CD14-positive monocyte (primary cell): ENCODE data around the gene CNIH1. TPM values are rescaled to one million over a fixed set of nuclear protein-coding genes. Genes with fewer than 3 reads are reported as not detected.
"Not testable (repeated sequence)": the region's sequence is repeated elsewhere in the genome, so short reads cannot be mapped to it uniquely, and the experiment has no call there.

ENCODE experiments used
- DNase-seq, 3 donors: peaks; one replicate each; pipeline ENCODE4 v3.0.0-alpha.2; 2011 to 2022
- H2AFZ ChIP-seq: 2 replicates; pipeline ENCODE4 v1.6.0; 2012; ENCODE audit warnings: mild to moderate bottlenecking, low read depth, low read length, inconsistent platforms; ENCODE audit not compliant: insufficient read depth, poor library complexity, severe bottlenecking
- H3K27ac ChIP-seq, 2 donors: 1 replicate in 1 of 2; 2 replicates in 1 of 2; pipeline ENCODE4 v1.5.1; 2012 to 2013; ENCODE audit warnings: low read length in 2 of 2, control low read depth in 1 of 2, inconsistent platforms in 1 of 2, low read depth in 1 of 2, mild to moderate bottlenecking in 1 of 2
- H3K27me3 ChIP-seq, 2 donors: one replicate each; pipeline versions ENCODE4 v1.6.0 to v1.6.1; 2011 to 2013; ENCODE audit warnings: low read length in 2 of 2; ENCODE audit not compliant: control insufficient read depth in 2 of 2, insufficient read depth in 2 of 2
- H3K36me3 ChIP-seq, 2 donors: replicated peaks in 1 of 2; 1 replicate in 1 of 2; 2 replicates in 1 of 2; pipeline versions ENCODE4 v1.5.1 to v1.6.1; 2012 to 2013; ENCODE audit warnings: low read length in 2 of 2, control low read depth in 1 of 2, inconsistent platforms in 1 of 2, mild to moderate bottlenecking in 1 of 2; ENCODE audit not compliant: insufficient read depth in 2 of 2, control insufficient read depth in 1 of 2
- H3K4me1 ChIP-seq, 2 donors: 1 replicate in 1 of 2; 2 replicates in 1 of 2; pipeline versions ENCODE4 v1.5.1 to v1.6.1; 2012 to 2013; ENCODE audit warnings: low read length in 2 of 2, control low read depth in 1 of 2, inconsistent platforms in 1 of 2, mild to moderate bottlenecking in 1 of 2, moderate library complexity in 1 of 2; ENCODE audit not compliant: insufficient read depth in 2 of 2, control insufficient read depth in 1 of 2
- H3K4me2 ChIP-seq: replicated peaks from 2 replicates; pipeline ENCODE3; 2012; ENCODE audit warnings: low read length, moderate library complexity, mild to moderate bottlenecking; ENCODE audit not compliant: poor library complexity, severe bottlenecking; ENCODE audit errors: extremely low read depth
- H3K4me3 ChIP-seq, 3 experiments: fragments of 200-600 bp in 1 of 3; sonication (generic) in 1 of 3; replicated peaks in 1 of 3; 1 replicate in 2 of 3; 2 replicates in 1 of 3; pipeline ENCODE4 v1.5.1; 2011 to 2013; ENCODE audit warnings: low read length in 3 of 3, mild to moderate bottlenecking in 3 of 3, control low read depth in 2 of 3, low read depth in 2 of 3, inconsistent platforms in 1 of 3, moderate library complexity in 1 of 3
- H3K79me2 ChIP-seq: 2 replicates; pipeline ENCODE4 v1.6.0; 2012; ENCODE audit warnings: mild to moderate bottlenecking, control low read depth, inconsistent platforms, low read length, moderate library complexity; ENCODE audit not compliant: insufficient read depth
- H3K9ac ChIP-seq: 2 replicates; pipeline ENCODE4 v1.6.0; 2017; ENCODE audit warnings: low read length, mild to moderate bottlenecking; ENCODE audit not compliant: insufficient read depth, poor library complexity, severe bottlenecking
- H3K9me3 ChIP-seq, 2 donors: replicated peaks in 1 of 2; 1 replicate in 1 of 2; 2 replicates in 1 of 2; pipeline versions ENCODE4 v1.5.1 to v1.6.1; 2012 to 2013; ENCODE audit warnings: low read length in 2 of 2, control low read depth in 1 of 2; ENCODE audit not compliant: control insufficient read depth in 1 of 2, insufficient read depth in 1 of 2
- H4K20me1 ChIP-seq: 2 replicates; pipeline ENCODE4 v1.6.0; 2012; ENCODE audit warnings: mild to moderate bottlenecking, low read length, control low read depth, moderate library complexity; ENCODE audit not compliant: insufficient read depth
- H3K27ac Mint-ChIP-seq, 7 donors: one replicate each; pipeline ENCODE4 v1.8.0; 2020; ENCODE audit warnings: mild to moderate bottlenecking in 7 of 7, mixed read lengths in 7 of 7, moderate library complexity in 6 of 7, inconsistent platforms in 2 of 7
- H3K27me3 Mint-ChIP-seq, 3 donors: one replicate each; pipeline ENCODE4 v1.8.0; 2021 to 2022; ENCODE audit warnings: low read depth in 3 of 3, mild to moderate bottlenecking in 3 of 3, mixed read lengths in 3 of 3, moderate library complexity in 3 of 3, inconsistent platforms in 1 of 3
- H3K36me3 Mint-ChIP-seq, 2 donors: one replicate each; pipeline ENCODE4 v1.8.0; 2020; ENCODE audit warnings: mixed read lengths in 2 of 2, inconsistent platforms in 1 of 2, mild to moderate bottlenecking in 1 of 2
- H3K4me1 Mint-ChIP-seq: one replicate; pipeline ENCODE4 v1.8.0; 2020; ENCODE audit warnings: mild to moderate bottlenecking, mixed read lengths
- H3K4me3 Mint-ChIP-seq, 2 donors: one replicate each; pipeline ENCODE4 v1.8.0; 2020; ENCODE audit warnings: mild to moderate bottlenecking in 2 of 2, mixed read lengths in 2 of 2, moderate library complexity in 1 of 2
- H3K9me3 Mint-ChIP-seq, 7 donors: one replicate each; pipeline ENCODE4 v1.8.0; 2020 to 2022; ENCODE audit warnings: mixed read lengths in 7 of 7, mild to moderate bottlenecking in 6 of 7, moderate library complexity in 6 of 7, inconsistent platforms in 2 of 7
- WGBS: methylation state at CpG from one replicate; pipeline ENCODE4 v1.1.5; 2013; ENCODE audit warnings: missing lambda C conversion rate; ENCODE audit not compliant: insufficient coverage; 5-methylcytosine and 5-hydroxymethylcytosine counted together
- intact Hi-C, 2 donors: fragments of 100-400 bp; cut with micrococcal nuclease; formaldehyde crosslinking; loops; one replicate each; pipeline versions ENCODE4 v1.15.0 to v1.15.1; 2023
- polyA plus RNA-seq, 3 donors: library from polyadenylated mRNA; depleted of rRNA in 1 of 3; unstranded in 2 of 3; stranded (reverse) in 1 of 3; fragments of 300-500 nt in 2 of 3; fragments of >200 nt in 1 of 3; fragmentation: Illumina TruSeq in 2 of 3; gene quantifications; 1 replicate in 2 of 3; 2 replicates in 1 of 3; pipeline ENCODE4 v1.2.3, GENCODE V29; 2012 to 2021
- TF ChIP-seq, protein P1 (sequence below): fragments of 200-600 bp; IDR thresholded peaks from one replicate; pipeline ENCODE4 v1.8.0; 2022; ENCODE audit warnings: antibody characterized with exemption, mild to moderate bottlenecking

CNIH1 gene
- polyA plus RNA-seq, 3 donors, result 109 to 162 (median 138) TPM

DNA sequence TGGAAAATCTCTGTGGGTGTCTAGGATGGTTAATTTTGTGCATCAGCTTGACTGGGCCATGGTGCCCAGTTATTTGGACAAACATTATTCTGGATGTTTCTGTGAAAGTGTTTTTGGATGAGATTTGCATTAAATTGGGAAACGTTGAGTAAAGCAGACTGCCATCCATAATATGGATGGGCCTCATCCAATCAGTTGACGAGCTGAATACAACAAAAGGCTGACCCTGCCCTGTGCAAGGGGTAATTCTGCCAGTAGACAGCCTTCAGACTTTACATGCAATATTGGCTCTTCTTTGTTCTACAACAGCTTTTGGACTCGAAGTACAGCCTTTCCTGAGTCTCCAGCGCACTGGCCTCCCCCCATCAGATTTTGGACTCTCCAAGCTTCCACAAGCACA, 45.9 kb downstream of the CNIH1 start:
- intact Hi-C loops, result loop anchor here (5.0 kb wide), 2 partner anchors 47 to 92 kb away; partner anchors contain the start of genes CNIH1 (in 2 of the 2) and GMFB (in 1 of the 2)
- TF ChIP-seq, protein P1, sequence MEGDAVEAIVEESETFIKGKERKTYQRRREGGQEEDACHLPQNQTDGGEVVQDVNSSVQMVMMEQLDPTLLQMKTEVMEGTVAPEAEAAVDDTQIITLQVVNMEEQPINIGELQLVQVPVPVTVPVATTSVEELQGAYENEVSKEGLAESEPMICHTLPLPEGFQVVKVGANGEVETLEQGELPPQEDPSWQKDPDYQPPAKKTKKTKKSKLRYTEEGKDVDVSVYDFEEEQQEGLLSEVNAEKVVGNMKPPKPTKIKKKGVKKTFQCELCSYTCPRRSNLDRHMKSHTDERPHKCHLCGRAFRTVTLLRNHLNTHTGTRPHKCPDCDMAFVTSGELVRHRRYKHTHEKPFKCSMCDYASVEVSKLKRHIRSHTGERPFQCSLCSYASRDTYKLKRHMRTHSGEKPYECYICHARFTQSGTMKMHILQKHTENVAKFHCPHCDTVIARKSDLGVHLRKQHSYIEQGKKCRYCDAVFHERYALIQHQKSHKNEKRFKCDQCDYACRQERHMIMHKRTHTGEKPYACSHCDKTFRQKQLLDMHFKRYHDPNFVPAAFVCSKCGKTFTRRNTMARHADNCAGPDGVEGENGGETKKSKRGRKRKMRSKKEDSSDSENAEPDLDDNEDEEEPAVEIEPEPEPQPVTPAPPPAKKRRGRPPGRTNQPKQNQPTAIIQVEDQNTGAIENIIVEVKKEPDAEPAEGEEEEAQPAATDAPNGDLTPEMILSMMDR, result no peak

DNA sequence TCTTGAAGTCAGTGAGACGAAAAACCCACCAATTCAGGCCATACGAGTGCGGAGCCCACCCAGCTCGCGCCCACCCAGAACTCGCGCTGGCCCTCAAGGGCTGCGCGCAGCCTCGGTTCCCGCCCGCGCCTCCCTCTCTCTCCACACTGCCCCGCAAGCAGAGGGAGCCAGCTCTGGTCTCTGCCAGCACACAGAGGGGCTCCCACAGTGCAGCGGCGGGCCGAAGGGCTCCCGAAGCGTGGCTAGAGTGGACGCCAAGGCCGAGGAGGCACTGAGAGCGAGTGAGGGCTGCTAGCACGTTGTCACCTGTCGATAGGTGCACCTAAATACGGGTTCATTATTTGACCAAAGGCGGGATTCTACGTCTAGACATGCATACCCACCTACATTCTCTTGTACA, 46.6 kb downstream of the CNIH1 start:
- Histone ChIP-seq H3K9me3 (peaks cover 0 to 15% of the 10 kb centered on the region in 2 donors), H3K36me3 (no peaks in the 10 kb centered on the region), H3K4me2 (no peak overlapping the region), H3K4me3 (no peak overlapping the region), H4K20me1 (no peaks in the 10 kb centered on the region), H3K27ac (no peak overlapping the region), H3K79me2 (peaks cover 27% of the 10 kb centered on the region), H3K27me3 (no peaks in the 10 kb centered on the region), H3K9ac (no peak overlapping the region), H3K4me1 (peaks cover 27 to 29% of the 10 kb centered on the region in 2 donors), H2AFZ (no peak overlapping the region)
- Mint-ChIP-seq H3K27me3 (peaks cover 0 to 3% (median 2%) of the 10 kb centered on the region in 3 donors), H3K27ac (no peak overlapping the region), H3K4me3 (no peak overlapping the region), H3K9me3 (peaks cover 0 to 16% (median 6%) of the 10 kb centered on the region in 7 donors), H3K4me1 (peaks cover 24% of the 10 kb centered on the region), H3K36me3 (no peaks in the 10 kb centered on the region)
- no peak for DNase-seq
- TF ChIP-seq, protein P1, result no peak
- WGBS, result 97% methylated on average over 21 of the region's 27 CpGs
- intact Hi-C loops, result no loop called here

More for the DNA sequence above, 45.9 kb downstream of the CNIH1 start:
- Histone ChIP-seq H3K4me1 (peaks cover 27 to 31% of the 10 kb centered on the region in 2 donors), H3K9ac (no peak overlapping the region), H3K27me3 (no peaks in the 10 kb centered on the region), H3K4me3 (no peak overlapping the region), H3K79me2 (peaks cover 34% of the 10 kb centered on the region), H3K9me3 (peaks cover 0 to 15% of the 10 kb centered on the region in 2 donors), H3K4me2 (no peak overlapping the region), H2AFZ (no peak overlapping the region), H3K36me3 (no peaks in the 10 kb centered on the region), H4K20me1 (no peaks in the 10 kb centered on the region), H3K27ac (no peak overlapping the region)
- Mint-ChIP-seq H3K4me3 (no peak overlapping the region), H3K4me1 (peaks cover 25% of the 10 kb centered on the region), H3K27me3 (peaks cover 0 to 3% (median 2%) of the 10 kb centered on the region in 3 donors), H3K9me3 (peaks cover 0 to 16% (median 6%) of the 10 kb centered on the region in 7 donors), H3K36me3 (no peaks in the 10 kb centered on the region), H3K27ac (no peak overlapping the region)
- DNase-seq, result no peak
- WGBS, result 82% methylated on average over 4 of the region's 4 CpGs

DNA sequence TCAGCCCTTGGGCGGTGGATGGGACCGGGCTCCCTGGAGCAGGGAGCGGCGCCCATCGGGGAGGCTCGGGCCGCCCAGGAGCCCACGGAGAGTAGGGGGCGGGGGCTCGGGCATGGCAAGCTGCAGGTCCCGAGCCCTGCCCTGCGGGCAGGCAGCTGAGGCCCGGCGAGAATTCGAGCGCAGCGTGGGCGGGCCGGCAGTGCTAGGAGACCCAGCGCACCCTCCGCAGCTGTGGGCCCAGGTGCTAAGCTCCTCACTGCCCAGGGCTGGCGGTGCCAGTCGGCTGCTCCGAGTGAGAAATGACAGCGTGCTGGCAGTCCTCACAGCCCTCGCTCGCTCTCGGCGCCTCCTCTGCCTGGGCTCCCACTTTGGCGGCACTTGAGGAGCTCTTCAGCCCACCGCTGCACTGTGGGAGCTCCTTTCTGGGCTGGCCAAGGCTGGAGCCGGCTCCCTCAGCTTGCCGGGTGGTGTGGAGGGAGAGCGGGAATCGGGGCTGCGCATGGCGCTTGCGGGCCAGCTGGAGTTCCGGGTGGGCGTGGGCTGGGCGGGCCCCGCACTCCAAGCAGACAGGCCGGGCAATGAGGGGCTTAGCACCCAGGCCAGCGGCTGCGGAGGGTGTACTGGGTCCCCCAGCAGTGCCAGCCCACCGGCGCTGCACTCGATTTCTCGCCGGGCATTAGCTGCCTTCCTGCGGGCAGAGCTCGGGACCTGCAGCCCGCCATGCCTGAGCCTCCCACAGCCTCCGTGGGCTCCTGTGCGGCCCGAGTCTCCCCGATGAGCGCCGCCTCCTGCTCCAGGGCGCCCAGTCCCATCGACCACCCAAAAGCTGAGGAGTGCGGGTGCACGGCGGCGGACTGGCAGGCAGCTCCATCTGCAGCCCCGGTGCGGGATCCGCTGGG, 47.9 kb downstream of the CNIH1 start:
- H2AFZ ChIP-seq, H3K27me3 Mint-ChIP-seq, H3K4me3 Mint-ChIP-seq, H3K27ac ChIP-seq, H3K36me3 Mint-ChIP-seq, H3K4me3 ChIP-seq, H3K27me3 ChIP-seq, DNase-seq, H4K20me1 ChIP-seq, H3K36me3 ChIP-seq, H3K4me2 ChIP-seq, H3K27ac Mint-ChIP-seq, intact Hi-C loops, H3K9ac ChIP-seq: not testable (repeated sequence)
- Histone ChIP-seq H3K9me3 (peaks cover 0 to 15% of the 10 kb centered on the region in 2 donors), H3K79me2 (peaks cover 14% of the 10 kb centered on the region), H3K4me1 (peaks cover 15 to 16% of the 10 kb centered on the region in 2 donors)
- WGBS, result 94% methylated on average over 66 of the region's 68 CpGs
- Mint-ChIP-seq H3K4me1 (peaks cover 11% of the 10 kb centered on the region), H3K9me3 (peaks cover 0 to 16% (median 6%) of the 10 kb centered on the region in 7 donors)
